IPS-11a (cell line): Measurements from ENCODE around the gene AGPAT3.
"Not testable (repeated sequence)": the region's sequence is repeated elsewhere in the genome, so short reads cannot be mapped to it uniquely, and the experiment has no call there.

Experiments used
- H3K4me3 ChIP-seq: one replicate; pipeline ENCODE4 v1.5.1; 2013; ENCODE audit warnings: low read depth, low read length, control low read depth

AGPAT3 gene

GRCh38 chr21:43881935-43882334 is 16.9 kb downstream of the AGPAT3 start:
- no peak overlapping the region for H3K4me3 ChIP-seq

GRCh38 chr21:43882952-43883545 is 18.0 kb downstream of the AGPAT3 start:
- no peak overlapping the region for H3K4me3 ChIP-seq

GRCh38 chr21:43884012-43884860 is 19.2 kb downstream of the AGPAT3 start:
- no peak overlapping the region for H3K4me3 ChIP-seq

- H3K4me3 ChIP-seq, result no peak overlapping the region
Observed at GRCh38 chr21:43884861-43885417, 19.9 kb downstream of the AGPAT3 start.

- H3K4me3 ChIP-seq, result no peak overlapping the region
Observed at GRCh38 chr21:43885721-43886120, 20.7 kb downstream of the AGPAT3 start.

- no peak overlapping the region for H3K4me3 ChIP-seq
Observed at GRCh38 chr21:43886565-43886964, 21.5 kb downstream of the AGPAT3 start.

GRCh38 chr21:43889069-43889468 is 24.0 kb downstream of the AGPAT3 start:
- no peak overlapping the region for H3K4me3 ChIP-seq

- H3K4me3 ChIP-seq, result no peak overlapping the region
Observed at GRCh38 chr21:43890042-43890441, 25.0 kb downstream of the AGPAT3 start.

- H3K4me3 ChIP-seq, result no peak overlapping the region
Observed at GRCh38 chr21:43892334-43892733, 27.3 kb downstream of the AGPAT3 start.

GRCh38 chr21:43892984-43893535 is 28.0 kb downstream of the AGPAT3 start:
- no peak overlapping the region for H3K4me3 ChIP-seq

- H3K4me3 ChIP-seq, result no peak overlapping the region
Observed at GRCh38 chr21:43893536-43894205, 28.6 kb downstream of the AGPAT3 start.

GRCh38 chr21:43894206-43894577 is 29.2 kb downstream of the AGPAT3 start:
- no peak overlapping the region for H3K4me3 ChIP-seq

GRCh38 chr21:43895196-43895595 is 30.2 kb downstream of the AGPAT3 start:
- H3K4me3 ChIP-seq, result no peak overlapping the region

GRCh38 chr21:43896696-43897299 is 31.8 kb downstream of the AGPAT3 start:
- not testable (repeated sequence) for H3K4me3 ChIP-seq

GRCh38 chr21:43899307-43900077 is 34.5 kb downstream of the AGPAT3 start:
- no peak overlapping the region for H3K4me3 ChIP-seq

- H3K4me3 ChIP-seq, result no peak overlapping the region
Observed at GRCh38 chr21:43900078-43900385, 35.0 kb downstream of the AGPAT3 start.

- H3K4me3 ChIP-seq, result no peak overlapping the region
Observed at GRCh38 chr21:43900690-43901089, 35.7 kb downstream of the AGPAT3 start.

GRCh38 chr21:43902441-43902840 is 37.4 kb downstream of the AGPAT3 start:
- H3K4me3 ChIP-seq, result no peak overlapping the region

GRCh38 chr21:43903451-43904091 is 38.5 kb downstream of the AGPAT3 start:
- H3K4me3 ChIP-seq, result no peak overlapping the region

- H3K4me3 ChIP-seq, result no peak overlapping the region
Observed at GRCh38 chr21:43904331-43904781, 39.3 kb downstream of the AGPAT3 start.
